ENCODE measurements around the gene XCL2. TPM values are rescaled to one million over a fixed set of nuclear protein-coding genes. Genes with fewer than 3 reads are reported as not detected.

The XCL2 gene
- total RNA-seq, 1 donor from 2014 or later, result not detected

- Mint-ChIP-seq H3K36me3 (no peaks in the 10 kb centered on the region), H3K27me3 (no peaks in the 10 kb centered on the region), H3K9me3 (peaks cover 1% of the 10 kb centered on the region), H3K4me1 (ENCODE audit: unreplicated experiment) (peaks cover 18% of the 10 kb centered on the region), H3K27ac (peak overlapping the region; percentile 52), H3K4me3 (no peak overlapping the region)
- DNase-seq (ENCODE audit: extremely low spot score, unreplicated experiment), result no peak
- TF ChIP-seq, protein P1, sequence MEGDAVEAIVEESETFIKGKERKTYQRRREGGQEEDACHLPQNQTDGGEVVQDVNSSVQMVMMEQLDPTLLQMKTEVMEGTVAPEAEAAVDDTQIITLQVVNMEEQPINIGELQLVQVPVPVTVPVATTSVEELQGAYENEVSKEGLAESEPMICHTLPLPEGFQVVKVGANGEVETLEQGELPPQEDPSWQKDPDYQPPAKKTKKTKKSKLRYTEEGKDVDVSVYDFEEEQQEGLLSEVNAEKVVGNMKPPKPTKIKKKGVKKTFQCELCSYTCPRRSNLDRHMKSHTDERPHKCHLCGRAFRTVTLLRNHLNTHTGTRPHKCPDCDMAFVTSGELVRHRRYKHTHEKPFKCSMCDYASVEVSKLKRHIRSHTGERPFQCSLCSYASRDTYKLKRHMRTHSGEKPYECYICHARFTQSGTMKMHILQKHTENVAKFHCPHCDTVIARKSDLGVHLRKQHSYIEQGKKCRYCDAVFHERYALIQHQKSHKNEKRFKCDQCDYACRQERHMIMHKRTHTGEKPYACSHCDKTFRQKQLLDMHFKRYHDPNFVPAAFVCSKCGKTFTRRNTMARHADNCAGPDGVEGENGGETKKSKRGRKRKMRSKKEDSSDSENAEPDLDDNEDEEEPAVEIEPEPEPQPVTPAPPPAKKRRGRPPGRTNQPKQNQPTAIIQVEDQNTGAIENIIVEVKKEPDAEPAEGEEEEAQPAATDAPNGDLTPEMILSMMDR (conservative IDR thresholded peaks at IDR 0.05), result no peak
Measured at GRCh38 chr1:168509210-168509609, 34.6 kb downstream of the XCL2 start.

DNA sequence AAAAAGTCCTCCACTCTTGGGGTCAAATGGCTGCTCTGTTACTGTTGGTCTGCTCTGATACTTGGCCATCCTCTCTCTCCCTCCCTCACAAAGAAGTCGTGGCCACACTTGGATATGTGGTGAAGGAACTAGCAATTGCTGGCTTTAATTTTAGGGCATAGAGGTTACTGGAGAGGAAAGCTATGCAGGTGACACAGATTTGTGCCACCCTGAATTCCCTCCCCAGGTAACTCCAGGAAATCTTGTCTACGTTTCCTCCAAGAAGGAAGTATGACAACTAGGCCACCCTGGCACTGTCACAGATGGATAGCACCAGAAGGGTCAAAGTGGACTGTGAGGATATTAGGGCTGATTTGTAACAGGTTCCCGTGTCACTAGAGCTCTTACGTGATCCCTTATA, 36.0 kb downstream of the XCL2 start:
- H3K36me3 Mint-ChIP-seq, result no peaks in the 10 kb centered on the region
- no peak for DNase-seq (ENCODE audit: extremely low spot score, unreplicated experiment)
- H3K4me1 Mint-ChIP-seq (ENCODE audit: unreplicated experiment), result peaks cover 14% of the 10 kb centered on the region
- H3K9me3 Mint-ChIP-seq, result no peaks in the 10 kb centered on the region
- TF ChIP-seq, protein P1 (conservative IDR thresholded peaks at IDR 0.05), result no peak
- no peaks in the 10 kb centered on the region for H3K27me3 Mint-ChIP-seq
- no peak overlapping the region for H3K4me3 Mint-ChIP-seq
- H3K27ac Mint-ChIP-seq, result no peak overlapping the region

GRCh38 chr1:168507231-168507630, 36.6 kb downstream of the XCL2 start:
- Mint-ChIP-seq H3K9me3 (no peaks in the 10 kb centered on the region), H3K4me3 (no peak overlapping the region), H3K4me1 (ENCODE audit: unreplicated experiment) (peaks cover 14% of the 10 kb centered on the region), H3K27me3 (no peaks in the 10 kb centered on the region), H3K27ac (no peak overlapping the region), H3K36me3 (no peaks in the 10 kb centered on the region)
- TF ChIP-seq, protein P1 (conservative IDR thresholded peaks at IDR 0.05), result no peak
- no peak for DNase-seq (ENCODE audit: extremely low spot score, unreplicated experiment)

DNA sequence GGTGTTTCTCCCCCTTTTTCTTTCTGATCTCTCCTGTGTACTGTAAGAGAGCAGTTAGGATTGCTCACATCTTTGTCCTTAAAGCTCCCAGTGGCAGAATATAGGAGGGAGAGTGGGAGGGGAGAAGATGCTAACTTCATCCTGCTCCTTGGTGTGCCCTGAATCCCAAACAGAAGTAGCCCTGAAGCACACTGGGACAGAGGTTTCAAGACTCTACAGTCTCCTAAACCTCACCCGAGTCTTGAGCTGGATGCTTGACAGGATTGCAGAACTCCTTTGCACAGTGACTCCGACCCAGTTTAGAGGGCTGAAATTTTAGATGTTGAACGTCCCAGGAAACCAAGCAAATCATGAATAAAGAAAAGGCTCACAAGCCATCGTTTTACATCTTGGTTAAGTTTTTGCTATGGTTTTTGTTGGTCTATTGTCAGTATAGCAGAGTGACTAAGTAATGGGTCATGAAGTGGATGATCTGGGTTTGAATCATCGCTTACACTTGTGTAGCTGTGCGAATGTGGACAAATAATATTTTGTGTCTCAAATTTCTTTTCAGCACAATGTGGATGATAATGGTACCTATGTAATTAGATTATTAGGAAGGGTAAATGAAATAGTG, 37.5 kb downstream of the XCL2 start:
- H3K4me3 Mint-ChIP-seq, result no peak overlapping the region
- H3K27me3 Mint-ChIP-seq, result no peaks in the 10 kb centered on the region
- H3K9me3 Mint-ChIP-seq, result no peaks in the 10 kb centered on the region
- TF ChIP-seq, protein P1 (conservative IDR thresholded peaks at IDR 0.05), result no peak
- no peaks in the 10 kb centered on the region for H3K36me3 Mint-ChIP-seq
- DNase-seq (ENCODE audit: extremely low spot score, unreplicated experiment), result no peak
- no peak overlapping the region for H3K27ac Mint-ChIP-seq
- peaks cover 14% of the 10 kb centered on the region for H3K4me1 Mint-ChIP-seq (ENCODE audit: unreplicated experiment)

DNA sequence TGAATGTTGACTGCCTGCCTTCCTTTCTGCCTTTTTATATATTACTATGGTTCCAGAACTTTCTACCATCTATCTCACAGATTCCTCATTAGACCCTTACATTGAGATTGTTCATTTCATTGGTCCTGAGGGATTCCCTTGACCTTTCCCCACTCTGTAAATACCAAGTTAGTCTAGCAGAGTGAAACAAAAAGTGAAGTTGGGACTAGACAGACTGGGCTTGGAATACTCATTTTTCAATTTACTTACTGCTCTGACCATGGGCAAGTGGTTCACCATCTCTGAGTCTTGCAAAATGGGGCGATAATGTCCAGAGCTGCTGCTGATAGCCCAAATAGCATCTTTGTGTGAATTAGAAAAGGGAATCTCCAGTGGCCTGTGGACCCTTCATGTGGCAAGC, 38.8 kb downstream of the XCL2 start:
- TF ChIP-seq, protein P1 (conservative IDR thresholded peaks at IDR 0.05), result no peak
- Mint-ChIP-seq H3K36me3 (no peaks in the 10 kb centered on the region), H3K9me3 (no peaks in the 10 kb centered on the region), H3K27me3 (no peaks in the 10 kb centered on the region), H3K27ac (no peak overlapping the region), H3K4me3 (no peak overlapping the region), H3K4me1 (ENCODE audit: unreplicated experiment) (peaks cover 8% of the 10 kb centered on the region)
- DNase-seq (ENCODE audit: extremely low spot score, unreplicated experiment), result no peak
